A673 (cell line): ENCODE measurements around the gene CHEK2. TPM values are rescaled to one million over a fixed set of nuclear protein-coding genes. Genes with fewer than 3 reads are reported as not detected.
A peak's percentile ranks its signal among the peaks of the same experiment; 100 is the strongest.

Experiments used
- BruUV-seq: library from RNA; stranded (reverse); fragments of 400-500 nt; replicated peaks from 2 replicates; lab custom pipeline; 2021; lab: Mats Ljungman, UMichigan
- CTCF ChIA-PET: fragments of 300-600 bp; sonication (Branson Sonifier 250); formaldehyde crosslinking; loops from one replicate; lab custom pipeline; 2022; ENCODE audit warnings: antibody characterized with exemption; lab: Charles Lee
- POLR2A ChIA-PET: fragments of 300-600 bp; sonication (Branson Sonifier 250); formaldehyde crosslinking; loops from one replicate; lab custom pipeline; 2022; ENCODE audit warnings: antibody characterized with exemption; ENCODE audit not compliant: low non-redundant PET; lab: Charles Lee
- DNase-seq: peaks from one replicate; pipeline ENCODE4 v3.0.0-alpha.2; 2015; ENCODE audit warnings: low spot score
- H3K27ac ChIP-seq: fragments of 200-600 bp; sonication (generic); 2 replicates; pipeline ENCODE4 v1.5.1; 2016; ENCODE audit warnings: mixed run types, low read depth, mild to moderate bottlenecking, mixed read lengths, antibody characterized with exemption, low read length; ENCODE audit not compliant: poor library complexity, severe bottlenecking
- H3K27me3 ChIP-seq: fragments of 200-600 bp; sonication (generic); replicated peaks from 2 replicates; pipeline ENCODE4 v1.6.1; 2017; ENCODE audit warnings: mixed run types, low read depth, mild to moderate bottlenecking, mixed read lengths, antibody characterized with exemption, low read length; ENCODE audit not compliant: insufficient read depth, poor library complexity
- H3K36me3 ChIP-seq: fragments of 200-600 bp; sonication (generic); 2 replicates; pipeline ENCODE4 v1.6.1; 2016; ENCODE audit warnings: mixed run types, mild to moderate bottlenecking, mixed read lengths, antibody characterized with exemption, low read length; ENCODE audit not compliant: insufficient read depth, poor library complexity, severe bottlenecking
- H3K4me1 ChIP-seq: fragments of 200-600 bp; sonication (generic); 2 replicates; pipeline ENCODE4 v1.6.1; 2017; ENCODE audit warnings: mixed run types, mild to moderate bottlenecking, mixed read lengths, antibody characterized with exemption, low read length; ENCODE audit not compliant: insufficient read depth, poor library complexity, severe bottlenecking
- H3K4me3 ChIP-seq: fragments of 200-600 bp; sonication (generic); 2 replicates; pipeline ENCODE4 v1.5.1; 2016; ENCODE audit warnings: low read depth, mixed run types, mild to moderate bottlenecking, mixed read lengths, low read length; ENCODE audit not compliant: poor library complexity, severe bottlenecking
- H3K9me3 ChIP-seq: fragments of 200-600 bp; sonication (generic); 2 replicates; pipeline ENCODE4 v1.6.1; 2016; ENCODE audit warnings: mixed run types, low read depth, mild to moderate bottlenecking, mixed read lengths, antibody characterized with exemption, low read length; ENCODE audit not compliant: poor library complexity, severe bottlenecking
- EZH2 ChIP-seq: fragments of 200-600 bp; sonication (generic); IDR thresholded peaks from 2 replicates; pipeline ENCODE4 v1.6.1; 2017; ENCODE audit warnings: borderline replicate concordance, low read depth, mild to moderate bottlenecking, mixed read lengths, antibody characterized with exemption, low read length; ENCODE audit not compliant: poor library complexity, severe bottlenecking
- intact Hi-C: fragments of 100-400 bp; cut with micrococcal nuclease; formaldehyde crosslinking; loops from one replicate; pipeline ENCODE4 v1.10.0; 2022; ENCODE audit not compliant: unreplicated experiment
- total RNA-seq: library from RNA; stranded (reverse); gene quantifications from 2 replicates; pipeline ENCODE4 v1.2.3, GENCODE V29; 2021
- TF ChIP-seq, protein P1 (sequence below): fragments of 300-800, 200-600 bp; sonication (generic); conservative IDR thresholded peaks from 2 replicates; pipeline ENCODE4 v1.5.1; 2017; ENCODE audit warnings: low read depth, mild to moderate bottlenecking, antibody characterized with exemption, low read length, moderate library complexity, mixed read lengths

CHEK2 gene
- total RNA-seq, 1 experiment from 2014 or later = 53.7 TPM

DNA sequence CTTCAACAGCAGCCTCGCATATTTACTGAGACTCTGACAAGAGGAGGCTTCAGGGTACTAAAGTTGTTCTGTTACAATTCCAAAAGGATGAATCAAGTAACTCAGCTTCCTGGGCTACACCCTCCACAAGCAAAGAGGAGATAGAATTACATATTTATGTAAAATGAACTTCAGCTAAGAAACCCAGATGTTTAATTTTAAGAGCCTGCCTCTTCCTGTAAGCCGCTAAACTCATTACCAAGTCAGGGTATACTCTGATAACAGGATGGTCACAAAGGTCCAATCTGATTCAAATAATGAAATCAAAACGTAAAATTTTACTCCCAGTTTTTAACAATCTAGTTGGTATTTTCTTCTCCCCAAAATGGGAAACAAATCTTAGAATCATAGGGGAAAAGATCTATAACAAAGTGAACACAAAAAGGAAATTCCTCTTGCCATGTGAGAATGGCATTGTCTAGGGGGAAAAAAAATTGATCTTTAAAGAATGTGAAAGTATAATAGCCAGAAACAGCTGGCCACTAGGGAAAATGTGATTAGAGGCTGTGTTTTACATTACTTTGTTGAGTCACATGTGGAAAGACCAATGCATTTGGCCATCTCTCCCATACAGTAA, 30.9 kb downstream of the CHEK2 start:
- CTCF ChIA-PET = no interaction called here
- BruUV-seq = no TSS peak
- no peak for TF ChIP-seq EZH2
- TF ChIP-seq, protein P1, sequence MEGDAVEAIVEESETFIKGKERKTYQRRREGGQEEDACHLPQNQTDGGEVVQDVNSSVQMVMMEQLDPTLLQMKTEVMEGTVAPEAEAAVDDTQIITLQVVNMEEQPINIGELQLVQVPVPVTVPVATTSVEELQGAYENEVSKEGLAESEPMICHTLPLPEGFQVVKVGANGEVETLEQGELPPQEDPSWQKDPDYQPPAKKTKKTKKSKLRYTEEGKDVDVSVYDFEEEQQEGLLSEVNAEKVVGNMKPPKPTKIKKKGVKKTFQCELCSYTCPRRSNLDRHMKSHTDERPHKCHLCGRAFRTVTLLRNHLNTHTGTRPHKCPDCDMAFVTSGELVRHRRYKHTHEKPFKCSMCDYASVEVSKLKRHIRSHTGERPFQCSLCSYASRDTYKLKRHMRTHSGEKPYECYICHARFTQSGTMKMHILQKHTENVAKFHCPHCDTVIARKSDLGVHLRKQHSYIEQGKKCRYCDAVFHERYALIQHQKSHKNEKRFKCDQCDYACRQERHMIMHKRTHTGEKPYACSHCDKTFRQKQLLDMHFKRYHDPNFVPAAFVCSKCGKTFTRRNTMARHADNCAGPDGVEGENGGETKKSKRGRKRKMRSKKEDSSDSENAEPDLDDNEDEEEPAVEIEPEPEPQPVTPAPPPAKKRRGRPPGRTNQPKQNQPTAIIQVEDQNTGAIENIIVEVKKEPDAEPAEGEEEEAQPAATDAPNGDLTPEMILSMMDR = no peak
- peak; percentile 58 for DNase-seq
- H3K4me1 ChIP-seq = peaks cover 35% of the 10 kb centered on the region
- peak overlapping the region; percentile 79 for H3K27ac ChIP-seq
- intact Hi-C loops = no loop called here
- no peaks in the 10 kb centered on the region for H3K27me3 ChIP-seq
- peaks cover 21% of the 10 kb centered on the region for H3K36me3 ChIP-seq
- POLR2A ChIA-PET = no interaction called here
- no peaks in the 10 kb centered on the region for H3K9me3 ChIP-seq
- no peak overlapping the region for H3K4me3 ChIP-seq

DNA sequence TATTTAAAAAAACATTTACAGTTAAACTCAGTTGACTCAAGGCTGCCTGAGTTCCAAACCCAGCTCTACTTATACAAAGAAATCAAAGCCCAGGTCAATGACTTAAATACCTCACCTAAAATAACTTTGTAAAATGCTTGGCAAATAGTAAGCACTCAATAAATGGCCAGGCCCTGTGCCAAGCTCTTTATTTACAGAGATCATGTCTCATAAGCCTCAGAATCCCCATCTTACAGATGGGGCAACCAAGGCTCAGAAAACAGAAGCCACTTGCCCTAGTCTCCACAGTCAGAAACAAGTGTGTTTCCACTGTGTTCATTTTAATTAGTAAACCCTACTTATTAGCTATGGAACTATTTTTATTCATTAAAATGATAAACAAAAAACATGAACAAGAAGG, 31.5 kb downstream of the CHEK2 start:
- ChIA-PET CTCF (no interaction called here), POLR2A (no interaction called here)
- TF ChIP-seq, protein P1 = no peak
- no peak for TF ChIP-seq EZH2
- Histone ChIP-seq H3K4me3 (no peak overlapping the region), H3K27ac (peak overlapping the region; percentile 79), H3K36me3 (peaks cover 21% of the 10 kb centered on the region), H3K27me3 (no peaks in the 10 kb centered on the region), H3K9me3 (no peaks in the 10 kb centered on the region), H3K4me1 (peaks cover 35% of the 10 kb centered on the region)
- DNase-seq = no peak
- intact Hi-C loops = no loop called here
- BruUV-seq = no TSS peak

DNA sequence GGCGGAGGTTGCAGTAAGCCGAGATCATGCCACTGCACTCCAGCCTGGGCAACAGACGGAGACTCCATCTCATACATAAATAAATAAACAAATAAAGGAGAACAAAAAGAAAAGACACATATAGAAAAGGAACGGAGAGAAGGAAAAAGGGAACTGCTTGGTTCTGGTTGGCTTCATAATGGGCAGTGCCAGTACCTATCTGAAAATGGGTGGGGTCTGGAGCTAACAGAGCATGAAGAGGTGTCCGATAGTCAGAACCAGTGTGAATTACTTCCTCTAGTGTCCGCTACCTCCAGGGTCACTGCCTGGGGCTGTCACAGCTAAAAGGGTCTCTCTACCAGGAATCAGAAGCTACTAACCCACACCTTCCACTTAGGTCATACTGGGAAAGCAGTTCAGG, 34.8 kb downstream of the CHEK2 start:
- Histone ChIP-seq H3K4me1 (peaks cover 22% of the 10 kb centered on the region), H3K4me3 (no peak overlapping the region), H3K9me3 (no peaks in the 10 kb centered on the region), H3K36me3 (peaks cover 12% of the 10 kb centered on the region), H3K27ac (no peak overlapping the region), H3K27me3 (no peaks in the 10 kb centered on the region)
- CTCF ChIA-PET = no interaction called here
- POLR2A ChIA-PET = no interaction called here
- intact Hi-C loops = no loop called here
- DNase-seq = no peak
- TF ChIP-seq EZH2 = no peak
- TF ChIP-seq, protein P1 = no peak
- BruUV-seq = no TSS peak
